B cell (primary cell): Measurements from ENCODE around the gene RNFT2. TPM values are rescaled to one million over a fixed set of nuclear protein-coding genes. Genes with fewer than 3 reads are reported as not detected.

ENCODE experiments used
- ATAC-seq: fragments of 200-7000 bp; cut with Tn5 transposase; one replicate; pipeline ENCODE4 v1.10.0; 2021; ENCODE audit warnings: low read depth, mild to moderate bottlenecking, moderate number of reproducible peaks, moderate library complexity
- CTCF ChIA-PET: fragments of 350-600 bp; sonication (Branson Sonifier 250); formaldehyde crosslinking; loops from one replicate; lab custom pipeline; 2021; ENCODE audit warnings: antibody characterized with exemption, inconsistent platforms; lab: Charles Lee
- POLR2A ChIA-PET: fragments of 350-600 bp; sonication (Branson Sonifier 250); formaldehyde crosslinking; loops from one replicate; lab custom pipeline; 2021; ENCODE audit warnings: antibody characterized with exemption; lab: Charles Lee
- DNase-seq: peaks from one replicate; pipeline ENCODE4 v3.0.0; 2013
- H2AFZ ChIP-seq: 2 replicates; pipeline ENCODE4 v1.6.1; 2012; ENCODE audit warnings: mild to moderate bottlenecking, low read depth, low read length; ENCODE audit not compliant: insufficient read depth, poor library complexity, severe bottlenecking
- H3K27ac ChIP-seq, 2 donors: 1 replicate in 1 of 2; 2 replicates in 1 of 2; pipeline ENCODE4 v1.5.1; 2012 to 2013; ENCODE audit warnings: low read length in 2 of 2, mild to moderate bottlenecking in 2 of 2, moderate library complexity in 1 of 2
- H3K27me3 ChIP-seq, 4 experiments: fragments of 200-600 bp in 1 of 4; sonication (generic) in 1 of 4; replicated peaks in 1 of 4; 1 replicate in 2 of 4; 2 replicates in 2 of 4; pipeline versions ENCODE4 v1.6.1 to v1.7.0; 2013 to 2016; ENCODE audit warnings: low read length in 3 of 4, mild to moderate bottlenecking in 2 of 4, mixed read lengths in 1 of 4, moderate library complexity in 1 of 4; ENCODE audit not compliant: insufficient read depth in 4 of 4, control insufficient read depth in 3 of 4; ENCODE audit errors: control extremely low read depth in 1 of 4
- H3K36me3 ChIP-seq, 2 experiments: replicated peaks in 1 of 2; 1 replicate in 1 of 2; 2 replicates in 1 of 2; pipeline versions ENCODE4 v1.6.1 to v1.7.1; 2013; ENCODE audit warnings: low read length in 1 of 2; ENCODE audit not compliant: insufficient read depth in 2 of 2, control insufficient read depth in 1 of 2; ENCODE audit errors: control extremely low read depth in 1 of 2, extremely low read depth in 1 of 2
- H3K4me1 ChIP-seq, 2 donors: fragments of 200-600 bp in 1 of 2; sonication (generic) in 1 of 2; 1 replicate in 1 of 2; 2 replicates in 1 of 2; pipeline versions ENCODE4 v1.5.1 to v1.6.1; 2013 to 2017; ENCODE audit warnings: low read length in 2 of 2; ENCODE audit not compliant: control insufficient read depth in 2 of 2, insufficient read depth in 2 of 2
- H3K4me2 ChIP-seq: replicated peaks from 2 replicates; pipeline ENCODE3; 2012; ENCODE audit warnings: mild to moderate bottlenecking, low read depth, low read length; ENCODE audit not compliant: poor library complexity, severe bottlenecking
- H3K4me3 ChIP-seq, 5 experiments: fragments of 200-600 bp in 1 of 5; sonication (generic) in 1 of 5; 1 replicate in 3 of 5; 2 replicates in 2 of 5; pipeline versions ENCODE4 v1.5.1 to v1.7.0; 2011 to 2016; ENCODE audit warnings: low read length in 4 of 5, mild to moderate bottlenecking in 4 of 5, low read depth in 2 of 5, control low read depth in 1 of 5, moderate library complexity in 1 of 5; ENCODE audit not compliant: insufficient read depth in 1 of 5; ENCODE audit errors: control extremely low read depth in 1 of 5, extremely low read depth in 1 of 5
- H3K79me2 ChIP-seq: fragments of 200-600 bp; sonication (generic); one replicate; pipeline ENCODE4 v1.6.0; 2016; ENCODE audit warnings: low read length; ENCODE audit not compliant: control insufficient read depth, insufficient read depth
- H3K9ac ChIP-seq: fragments of 200-600 bp; sonication (generic); 2 replicates; pipeline ENCODE4 v1.6.1; 2017; ENCODE audit warnings: mild to moderate bottlenecking, low read length, moderate library complexity
- H3K9me3 ChIP-seq, 3 donors: one replicate each; pipeline versions ENCODE4 v1.6.1 to v1.7.1; 2013; ENCODE audit warnings: low read length in 2 of 3; ENCODE audit not compliant: control insufficient read depth in 2 of 3, insufficient read depth in 1 of 3; ENCODE audit errors: control extremely low read depth in 1 of 3
- H4K20me1 ChIP-seq: 2 replicates; pipeline ENCODE4 v1.6.0; 2012; ENCODE audit warnings: mild to moderate bottlenecking, low read length; ENCODE audit not compliant: insufficient read depth, control insufficient read depth, poor library complexity, severe bottlenecking
- H3K27ac Mint-ChIP-seq: one replicate; pipeline ENCODE4 v1.8.0; 2021; ENCODE audit warnings: mixed read lengths
- H3K27me3 Mint-ChIP-seq: one replicate; pipeline ENCODE4 v1.8.0; 2021; ENCODE audit warnings: mixed read lengths
- H3K4me1 Mint-ChIP-seq: one replicate; pipeline ENCODE4 v1.8.0; 2021; ENCODE audit warnings: mixed read lengths
- H3K4me3 Mint-ChIP-seq: one replicate; pipeline ENCODE4 v1.8.0; 2021; ENCODE audit warnings: mixed read lengths
- H3K9me3 Mint-ChIP-seq: one replicate; pipeline ENCODE4 v1.8.0; 2022; ENCODE audit warnings: mixed read lengths; ENCODE audit not compliant: insufficient read depth
- CTCF ChIP-seq: fragments of 200-600 bp; IDR thresholded peaks from one replicate; pipeline ENCODE4 v1.8.0; 2022; ENCODE audit warnings: antibody characterized with exemption, mild to moderate bottlenecking
- EZH2 ChIP-seq: IDR thresholded peaks from 2 replicates; pipeline ENCODE4 v1.6.1; 2012; ENCODE audit warnings: borderline replicate concordance, low read depth, mild to moderate bottlenecking, moderate library complexity, low read length; ENCODE audit not compliant: insufficient read depth, poor library complexity, severe bottlenecking
- WGBS: methylation state at CpG from one replicate; pipeline ENCODE4 v1.1.5; 2013; ENCODE audit warnings: missing lambda C conversion rate; ENCODE audit not compliant: insufficient coverage; 5-methylcytosine and 5-hydroxymethylcytosine counted together
- intact Hi-C: fragments of 100-400 bp; cut with micrococcal nuclease; formaldehyde crosslinking; loops from one replicate; pipeline ENCODE4 v1.10.0; 2022
- polyA plus RNA-seq: library from polyadenylated mRNA; depleted of rRNA; stranded (reverse); fragments of >200 nt; gene quantifications from 2 replicates; pipeline ENCODE4 v1.2.3, GENCODE V29; 2012
- total RNA-seq, 2 donors: library from RNA; stranded (reverse); fragments of 120-200 nt in 1 of 2; gene quantifications; 1 replicate in 1 of 2; 2 replicates in 1 of 2; pipeline versions ENCODE4 v1.2.3 to v1.2.4, GENCODE V29; 2013 to 2022

RNFT2 gene
- total and polyA plus RNA-seq, 2 donors (not counting 1 experiment from before 2014, with no cell fraction given) = 5.2 to 18.2 TPM

- Histone ChIP-seq H2AFZ (no peak overlapping the region), H3K9ac (no peak overlapping the region), H3K4me2 (no peak overlapping the region), H3K9me3 (peaks cover 0 to 5% (median 0%) of the 10 kb centered on the region in 3 donors), H3K4me1 (no peaks in the 10 kb centered on the region), H3K27me3 (no peaks in the 10 kb centered on the region), H3K4me3 (no peak overlapping the region), H3K79me2 (no peaks in the 10 kb centered on the region), H3K27ac (no peak overlapping the region), H3K36me3 (peaks cover 0 to 10% of the 10 kb centered on the region in 2 experiments), H4K20me1 (no peaks in the 10 kb centered on the region)
- CTCF ChIA-PET = no interaction called here
- no peak overlapping the region for H3K4me3 Mint-ChIP-seq
- intact Hi-C loops = no loop called here
- H3K9me3 Mint-ChIP-seq = no peaks in the 10 kb centered on the region
- POLR2A ChIA-PET = no interaction called here
- H3K27me3 Mint-ChIP-seq = no peaks in the 10 kb centered on the region
- no peak for DNase-seq
- no peak overlapping the region for H3K27ac Mint-ChIP-seq
- H3K4me1 Mint-ChIP-seq = no peaks in the 10 kb centered on the region
- no peak for ATAC-seq
- no CpG with 5 or more reads among the region's 4 CpGs for WGBS
- TF ChIP-seq CTCF = no peak
- no peak for TF ChIP-seq EZH2
Measured at GRCh38 chr12:116780942-116781341, 42.8 kb downstream of the RNFT2 start.

- POLR2A ChIA-PET = no interaction called here
- Mint-ChIP-seq H3K27me3 (no peaks in the 10 kb centered on the region), H3K4me3 (no peak overlapping the region), H3K9me3 (no peaks in the 10 kb centered on the region), H3K4me1 (no peaks in the 10 kb centered on the region), H3K27ac (no peak overlapping the region)
- 93% methylated on average over 6 of the region's 6 CpGs for WGBS
- Histone ChIP-seq H3K36me3 (peaks cover 0 to 12% of the 10 kb centered on the region in 2 experiments), H3K27ac (no peak overlapping the region), H3K4me2 (no peak overlapping the region), H3K4me1 (peaks cover 0 to 4% of the 10 kb centered on the region in 2 donors), H4K20me1 (no peaks in the 10 kb centered on the region), H3K9me3 (peaks cover 0 to 5% (median 0%) of the 10 kb centered on the region in 3 donors), H3K4me3 (no peak overlapping the region), H2AFZ (no peak overlapping the region), H3K27me3 (no peaks in the 10 kb centered on the region), H3K79me2 (no peaks in the 10 kb centered on the region), H3K9ac (no peak overlapping the region)
- DNase-seq (no peak), ATAC-seq (no peak)
- CTCF ChIA-PET = interaction anchor here (0.7 kb wide), 1 partner anchor 83 kb away, joined by 3 read pairs; no protein-coding TSS in a partner anchor
- no peak for TF ChIP-seq CTCF
- TF ChIP-seq EZH2 = no peak
- intact Hi-C loops = no loop called here
Measured at GRCh38 chr12:116783525-116784237, 45.6 kb downstream of the RNFT2 start.
